GM19099 (cell line): Measurements from ENCODE around the gene CREB3L2.

ENCODE experiments used
- POLR2A ChIP-seq: IDR thresholded peaks from 3 replicates; pipeline ENCODE4 v1.6.1; 2011; ENCODE audit warnings: low read depth; ENCODE audit not compliant: insufficient read length; ENCODE audit errors: extremely low read depth

CREB3L2 gene, protein sequence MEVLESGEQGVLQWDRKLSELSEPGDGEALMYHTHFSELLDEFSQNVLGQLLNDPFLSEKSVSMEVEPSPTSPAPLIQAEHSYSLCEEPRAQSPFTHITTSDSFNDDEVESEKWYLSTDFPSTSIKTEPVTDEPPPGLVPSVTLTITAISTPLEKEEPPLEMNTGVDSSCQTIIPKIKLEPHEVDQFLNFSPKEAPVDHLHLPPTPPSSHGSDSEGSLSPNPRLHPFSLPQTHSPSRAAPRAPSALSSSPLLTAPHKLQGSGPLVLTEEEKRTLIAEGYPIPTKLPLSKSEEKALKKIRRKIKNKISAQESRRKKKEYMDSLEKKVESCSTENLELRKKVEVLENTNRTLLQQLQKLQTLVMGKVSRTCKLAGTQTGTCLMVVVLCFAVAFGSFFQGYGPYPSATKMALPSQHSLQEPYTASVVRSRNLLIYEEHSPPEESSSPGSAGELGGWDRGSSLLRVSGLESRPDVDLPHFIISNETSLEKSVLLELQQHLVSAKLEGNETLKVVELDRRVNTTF

DNA sequence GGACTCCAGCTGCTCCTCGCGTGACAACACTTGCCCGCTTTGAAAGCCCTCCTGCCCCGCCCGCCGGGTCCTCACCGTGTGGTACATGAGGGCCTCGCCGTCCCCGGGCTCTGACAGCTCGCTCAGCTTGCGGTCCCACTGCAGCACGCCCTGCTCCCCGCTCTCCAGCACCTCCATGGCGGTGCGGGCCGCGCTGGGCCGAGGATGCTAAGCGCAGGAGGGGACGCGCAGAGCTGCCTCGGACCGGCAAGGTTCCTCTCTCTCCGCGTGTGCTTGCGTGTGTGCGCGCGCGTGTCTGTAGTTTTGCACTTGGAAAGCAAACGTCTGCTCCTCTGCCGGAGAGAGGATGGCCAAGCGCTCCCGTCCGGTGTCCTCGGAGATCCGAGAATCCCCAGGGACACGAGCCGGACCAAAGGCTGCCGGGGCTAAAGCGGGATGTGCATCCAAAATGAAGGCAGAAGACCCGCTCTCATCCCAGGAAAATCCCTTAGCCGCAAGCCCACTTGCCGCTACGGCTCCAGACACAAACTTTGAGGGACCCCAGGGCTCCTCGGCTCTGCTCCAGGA, at the start of gene CREB3L2:
Gene CREB3L2 (minus strand): TSS at position 558 of the 567 bp plus-strand sequence. CDS start 381 bp downstream, at position 177.
- peak; percentile 61 for TF ChIP-seq POLR2A

DNA sequence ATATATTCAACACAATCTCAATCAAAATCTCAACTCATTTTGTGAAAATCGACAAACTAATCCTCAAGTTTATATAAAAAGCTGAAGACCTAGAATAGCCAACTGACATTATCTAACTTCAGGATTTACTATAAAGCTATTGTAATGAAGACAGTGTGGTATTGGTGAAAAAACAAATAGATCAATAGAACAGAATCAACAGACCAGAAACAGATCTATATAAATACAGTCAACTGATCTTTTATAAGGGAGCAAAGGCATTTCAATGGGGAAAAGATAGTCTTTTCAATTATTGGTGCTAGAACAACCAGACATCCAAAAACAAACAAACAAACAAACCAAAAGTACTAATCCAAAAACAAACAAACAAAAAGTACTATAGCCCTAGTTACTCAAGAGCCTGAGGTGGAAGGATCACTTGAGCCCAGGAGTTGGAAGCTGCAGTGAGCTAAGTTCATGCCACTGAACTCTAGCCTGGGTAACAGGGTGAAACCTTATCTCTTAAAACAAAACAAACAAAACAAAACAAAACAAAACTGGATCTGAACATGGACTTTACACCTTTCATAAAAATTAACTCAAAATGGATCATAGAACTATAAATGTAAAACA, 47.7 kb upstream of the CREB3L2 start:
- no peak for TF ChIP-seq POLR2A

GRCh38 chr7:138047907-138048306, 46.0 kb upstream of the CREB3L2 start:
- no peak for TF ChIP-seq POLR2A

DNA sequence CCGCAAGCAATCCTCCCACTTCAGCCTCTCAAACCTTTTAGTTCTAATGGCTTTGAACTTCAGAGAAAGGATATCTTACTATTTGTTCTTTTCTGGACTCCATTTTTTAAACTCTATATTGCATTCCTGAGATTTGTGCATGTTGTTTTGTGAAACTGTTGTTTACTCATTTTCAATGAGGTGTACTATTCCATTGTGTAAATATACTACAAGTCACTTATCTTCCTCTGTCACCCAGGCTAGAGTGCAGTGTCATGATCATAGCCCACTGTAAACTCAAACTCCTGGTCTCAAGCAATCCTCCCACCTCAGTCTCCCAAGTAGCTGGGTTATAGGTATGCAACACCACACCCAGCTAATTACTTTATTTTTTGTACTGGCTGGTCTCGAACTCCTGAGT, 43.0 kb upstream of the CREB3L2 start:
- TF ChIP-seq POLR2A: no peak

DNA sequence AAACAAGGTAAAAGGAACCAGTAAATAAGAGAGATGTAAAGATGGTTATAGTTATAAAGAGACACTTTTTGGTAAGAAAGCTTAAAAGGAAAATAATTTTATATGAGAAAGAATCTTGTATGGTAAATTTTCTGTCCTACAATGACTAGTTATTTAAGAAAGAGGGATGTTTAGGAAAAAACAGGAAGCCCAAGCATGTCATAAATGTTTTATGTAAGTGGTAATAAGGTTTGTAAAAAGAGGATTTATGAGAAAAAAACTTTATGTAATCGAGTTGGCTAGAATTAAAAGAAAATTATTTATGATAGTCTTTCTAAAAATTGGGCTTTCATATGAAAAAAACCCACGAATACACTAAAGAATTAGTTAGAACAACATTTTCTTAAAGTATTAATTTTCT, 34.2 kb upstream of the CREB3L2 start:
- TF ChIP-seq POLR2A: no peak

DNA sequence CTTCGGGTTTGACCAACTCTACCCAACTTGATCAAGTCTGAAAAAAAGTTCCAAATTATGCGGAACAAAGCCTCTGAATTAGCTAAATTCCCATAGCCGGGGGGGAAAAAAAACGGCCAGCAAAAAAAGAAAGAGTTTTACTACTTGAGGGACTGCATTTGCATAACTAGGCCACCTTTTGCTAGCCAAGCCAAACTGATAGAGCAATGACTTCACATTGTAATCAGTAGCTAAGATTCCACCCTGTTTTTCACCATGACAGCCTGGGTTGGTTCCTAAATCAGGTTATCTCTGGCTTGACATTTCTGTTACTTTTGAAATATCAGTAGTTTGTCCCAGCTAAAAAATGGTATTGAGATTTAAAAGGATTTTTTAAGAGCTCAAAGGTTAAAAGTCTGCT, 31.4 kb upstream of the CREB3L2 start:
- no peak for TF ChIP-seq POLR2A

- TF ChIP-seq POLR2A: no peak
These were observed 30.9 kb upstream of the CREB3L2 start for GRCh38 chr7:138032770-138033169.

DNA sequence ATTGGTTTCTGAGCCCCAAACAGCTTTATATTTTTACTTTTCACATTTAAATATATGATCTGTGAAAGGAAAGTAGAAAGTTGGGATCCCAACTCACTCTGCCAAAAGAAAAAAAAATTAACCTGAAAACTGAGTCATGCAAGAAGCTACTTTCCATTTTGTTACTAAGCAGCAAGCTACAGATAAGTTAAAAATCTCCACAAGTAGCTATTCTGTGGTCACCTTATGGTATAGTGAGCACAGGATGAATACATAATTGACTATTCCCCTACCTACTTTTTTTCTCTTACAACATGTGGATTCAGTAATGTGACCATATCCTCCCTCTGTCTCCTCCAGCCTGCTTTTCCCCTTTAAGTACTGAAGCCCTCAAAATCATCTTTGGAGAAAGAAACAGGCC, 30.3 kb upstream of the CREB3L2 start:
- no peak for TF ChIP-seq POLR2A

GRCh38 chr7:138030679-138031351, 28.9 kb upstream of the CREB3L2 start:
- TF ChIP-seq POLR2A: no peak

GRCh38 chr7:138029941-138030340, 28.1 kb upstream of the CREB3L2 start:
- TF ChIP-seq POLR2A: no peak

DNA sequence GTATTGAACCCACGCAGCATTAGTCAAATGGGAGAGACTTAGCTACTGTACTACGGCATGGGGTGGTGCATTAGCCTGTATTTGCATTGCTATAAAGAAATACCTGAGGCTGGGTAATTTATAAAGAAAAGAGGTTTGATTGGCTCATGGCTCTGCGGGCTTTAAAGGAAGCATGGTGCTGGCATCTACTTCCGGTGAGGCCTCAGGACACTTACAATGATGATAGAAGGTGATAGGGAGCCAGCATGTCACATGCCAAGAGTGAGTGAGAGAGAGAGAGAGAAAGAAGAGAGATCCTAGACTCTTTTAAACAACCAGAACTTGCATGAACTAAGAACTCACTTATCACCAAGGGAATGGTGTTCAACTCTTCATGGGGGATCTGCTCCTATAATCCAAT, 27.2 kb upstream of the CREB3L2 start:
- TF ChIP-seq POLR2A: no peak

DNA sequence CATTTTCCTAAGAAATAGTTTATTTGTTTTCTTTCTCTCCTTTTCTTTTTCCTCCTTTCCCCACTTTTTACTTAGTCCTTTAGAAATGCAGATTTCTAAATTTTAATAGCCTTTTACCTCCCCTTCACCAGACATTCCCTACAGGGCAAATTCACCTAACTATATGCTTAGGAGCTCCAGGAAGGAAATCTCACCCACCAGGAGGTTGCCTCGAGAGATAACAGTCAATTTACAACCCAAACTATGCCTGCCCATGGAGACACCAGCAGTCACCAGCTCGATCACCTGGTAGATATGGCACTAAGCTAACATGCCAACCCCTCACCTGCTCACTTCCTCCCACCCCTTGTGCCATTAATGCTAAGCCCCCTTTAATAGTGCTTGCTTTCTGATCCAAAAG, 25.2 kb upstream of the CREB3L2 start:
- TF ChIP-seq POLR2A: no peak

DNA sequence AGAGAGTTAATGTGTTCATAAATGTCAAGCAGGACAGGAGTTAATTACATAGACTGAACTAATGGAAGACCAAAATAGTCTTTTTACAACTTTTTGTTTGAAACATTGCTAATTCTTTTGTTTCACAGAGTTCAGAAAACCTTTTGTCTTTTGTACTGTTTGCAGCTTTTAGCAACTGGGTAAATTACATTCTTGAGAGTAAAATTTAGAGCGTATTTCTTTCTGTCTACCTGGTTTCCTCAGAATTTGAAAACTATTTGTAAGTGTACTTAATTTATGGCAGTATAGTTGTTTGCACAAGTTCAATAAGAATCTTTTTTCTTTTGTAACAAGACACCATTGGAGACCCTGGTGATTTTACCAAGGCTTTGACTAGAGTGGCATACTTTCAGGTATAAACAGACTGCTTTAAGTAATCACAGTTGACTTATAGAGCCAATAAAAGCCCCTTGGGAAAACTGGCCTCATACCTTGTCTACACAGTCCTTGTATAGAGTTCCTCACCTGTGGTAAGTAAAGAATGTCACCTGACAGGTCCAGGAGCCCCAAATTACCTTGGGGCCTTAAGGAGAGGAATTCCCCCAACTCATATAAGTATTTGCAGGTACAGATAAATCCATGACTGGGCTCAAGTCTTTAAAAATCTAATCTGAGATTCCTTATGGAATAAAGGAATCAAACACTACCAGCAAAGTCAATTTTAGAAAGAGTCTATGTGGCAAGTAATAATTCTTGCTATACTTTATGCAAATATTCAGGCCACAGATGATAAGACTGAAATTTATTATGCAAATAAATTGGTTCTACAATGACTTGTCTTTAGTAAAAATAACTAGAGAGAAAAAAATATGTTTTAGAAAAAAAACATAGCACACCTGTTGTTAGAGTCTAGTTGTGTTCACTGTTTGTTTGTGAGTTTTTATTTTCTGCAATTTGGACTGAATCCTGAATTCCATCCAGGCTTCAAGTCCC, 23.6 kb upstream of the CREB3L2 start:
- TF ChIP-seq POLR2A: no peak

DNA sequence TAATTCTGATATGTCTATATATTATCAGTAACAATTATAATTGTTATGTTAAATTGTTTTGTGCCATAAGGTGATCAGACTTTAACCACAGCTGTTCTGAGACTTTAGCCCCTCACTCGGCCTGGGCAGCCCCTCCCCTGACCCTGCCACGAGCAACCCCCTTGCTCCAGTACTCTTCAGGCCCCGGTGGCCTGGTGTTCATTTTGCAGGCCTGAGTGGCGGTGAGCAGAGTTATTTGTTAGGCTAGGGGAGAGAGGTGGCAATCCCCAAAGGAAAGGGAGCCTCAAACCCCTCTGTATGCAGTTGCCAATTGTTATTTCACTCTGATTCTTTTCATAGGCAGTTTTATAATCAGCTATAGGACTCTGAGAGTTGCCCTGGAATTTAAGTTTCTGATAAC, 22.9 kb upstream of the CREB3L2 start:
- no peak for TF ChIP-seq POLR2A

DNA sequence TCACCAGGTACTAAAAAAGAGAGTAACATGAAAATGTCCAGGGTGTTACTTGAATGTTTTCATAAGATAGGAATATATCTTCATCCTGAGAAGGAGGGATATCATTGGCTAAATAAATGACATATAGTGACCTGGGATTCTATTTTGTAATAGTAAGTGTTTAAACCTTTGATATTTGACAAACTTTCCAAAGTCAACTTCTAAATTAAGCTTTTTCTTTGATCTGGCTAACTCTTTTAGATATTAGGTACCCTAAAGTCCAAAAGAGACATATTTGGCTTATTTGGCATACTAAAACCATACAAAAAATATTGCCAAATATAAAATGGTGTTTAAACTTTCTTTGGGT, 22.4 kb upstream of the CREB3L2 start:
- no peak for TF ChIP-seq POLR2A
